K562 (cell line): ENCODE results near the gene TCF19. TPM values are rescaled to one million over a fixed set of nuclear protein-coding genes. Genes with fewer than 3 reads are reported as not detected.
A peak's percentile ranks its signal among the peaks of the same experiment; 100 is the strongest.

Experiments
- ADNP ChIP-seq: fragments of 200-800 bp; sonication (Bioruptor generic); IDR thresholded peaks from 2 replicates; pipeline ENCODE4 v1.6.1; 2016; ENCODE audit warnings: missing genetic modification characterization, missing compliant biosample characterization
- ATF7 ChIP-seq: fragments of 450-650 bp; IDR thresholded peaks from 2 replicates; pipeline ENCODE4 v1.7.1; 2014; ENCODE audit warnings: mild to moderate bottlenecking, moderate library complexity
- CHD2 ChIP-seq: IDR thresholded peaks from 2 replicates; pipeline ENCODE4 v1.6.1; 2011; ENCODE audit warnings: low read depth, low read length
- DDX20 ChIP-seq: fragments of 450-650 bp; IDR thresholded peaks from 2 replicates; pipeline ENCODE4 v1.6.1; 2016; ENCODE audit warnings: missing genetic modification characterization, low read depth, mild to moderate bottlenecking, missing compliant biosample characterization, moderate library complexity
- ESRRA ChIP-seq: fragments of 450-650 bp; IDR thresholded peaks from 2 replicates; pipeline ENCODE4 v1.6.1; 2014; ENCODE audit warnings: low read depth, mild to moderate bottlenecking, moderate library complexity, borderline replicate concordance
- HMG20B ChIP-seq: fragments of 250-450 bp; sonication (Bioruptor Pico); IDR thresholded peaks from 2 replicates; pipeline ENCODE4 v1.5.0; 2021; ENCODE audit warnings: mild to moderate bottlenecking
- MTA3 ChIP-seq: fragments of 450-650 bp; formaldehyde crosslinking; IDR thresholded peaks from 2 replicates; pipeline ENCODE4 v1.6.1; 2017; ENCODE audit warnings: mild to moderate bottlenecking, borderline replicate concordance
- POLR2AphosphoS5 ChIP-seq: IDR thresholded peaks from 2 replicates; pipeline ENCODE4 v1.6.1; 2011; ENCODE audit warnings: mild to moderate bottlenecking, low read depth, low read length, moderate library complexity; ENCODE audit not compliant: control insufficient read depth, insufficient read depth
- TRIM24 ChIP-seq, 2 experiments: fragments of 450-650 bp; IDR thresholded peaks; 2 replicates each; pipeline ENCODE4 v1.6.1; 2016
- ZNF143 ChIP-seq: sonication (generic); formaldehyde crosslinking; IDR thresholded peaks from 2 replicates; pipeline ENCODE4 v1.9.0; 2022; ENCODE audit warnings: mild to moderate bottlenecking, missing genetic modification reagents
- polyA plus RNA-seq, 8 experiments: library from polyadenylated mRNA; depleted of rRNA in 4 of 8; stranded (reverse) in 5 of 8; unstranded in 3 of 8; fragments of >200 nt; fragmentation: Nextera tagmentation in 2 of 8; fragmentation: Illumina TruSeq in 1 of 8; extraction: Ambion mirVana in 2 of 8; extraction: Trizol in 1 of 8; gene quantifications; 2 replicates each; pipeline versions ENCODE4 v1.2.1 to v1.2.3, GENCODE V29; 2011 to 2014; ENCODE audit warnings: inconsistent platforms in 1 of 8, missing spikeins in 1 of 8
- total RNA-seq, 7 experiments: library from RNA; depleted of rRNA in 6 of 7; stranded (reverse); fragments of >200 nt in 6 of 7; fragmentation: Illumina TruSeq in 2 of 7; extraction: Trizol in 2 of 7; gene quantifications; 2 replicates each; pipeline versions ENCODE4 v1.2.1 to v1.2.3, GENCODE V29; 2011 to 2021; ENCODE audit warnings: low replicate concordance in 1 of 7
- TF ChIP-seq, protein P1 (sequence below): fragments of 450-650 bp; IDR thresholded peaks from 2 replicates; pipeline ENCODE4 v1.6.1; 2016; ENCODE audit warnings: low read depth

The TCF19 gene
- total and polyA plus RNA-seq, 9 of the 15 experiments (the other 6 are each of a cell fraction or from before 2014, with no cell fraction given): 4.2 to 42.5 (median 25.7) TPM

DNA sequence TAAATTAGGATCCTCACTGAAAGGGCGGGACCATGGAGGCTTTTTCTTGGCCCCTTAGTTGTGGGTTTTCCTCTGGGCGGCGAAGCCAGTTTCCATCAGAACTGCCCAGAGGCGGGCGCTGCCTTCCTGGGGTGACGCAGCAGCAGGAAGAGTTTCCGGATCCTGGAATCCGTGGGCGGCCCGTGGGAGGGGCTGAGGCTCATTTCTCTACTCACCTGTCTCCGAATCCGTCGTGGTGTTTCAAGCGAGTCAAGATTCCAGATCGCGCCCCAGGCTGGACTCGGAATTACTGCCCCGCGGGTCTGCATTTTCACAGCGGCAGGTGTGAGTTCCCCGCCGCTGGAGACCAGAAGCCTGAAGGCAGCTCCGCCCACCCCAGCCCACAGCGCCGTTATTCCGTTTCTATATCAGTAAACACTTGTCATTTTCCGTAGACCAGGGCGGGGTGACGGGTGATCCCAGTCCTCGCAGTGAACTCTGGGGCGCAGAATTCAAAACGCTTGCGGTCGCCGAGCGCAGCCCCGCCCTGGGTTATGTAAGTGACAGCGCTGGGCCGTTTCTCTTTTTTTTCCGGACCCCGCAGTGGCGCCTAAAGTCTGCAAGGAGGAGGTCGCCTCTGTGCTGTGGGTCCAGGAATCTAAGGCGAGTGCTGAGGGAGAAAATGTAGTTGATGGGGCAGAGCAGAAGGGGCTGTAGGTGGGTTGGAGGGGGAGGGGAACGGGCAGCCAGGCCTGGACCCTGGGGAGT lies 39.3 kb downstream of the TCF19 start (continued):
- TF ChIP-seq DDX20 (tag) (no peak), ESRRA (peak; percentile 82; the same call in 1 of the 2 replicates), TRIM24 (IDR thresholded peaks at IDR 0.05) (peak in 1 of 2 experiments; percentile 81; a peak in 3 of 4 replicates), CHD2 (peak; percentile 13; the same call in 1 of the 2 replicates), ZNF143 (CRISPR knock-in tag) (peak; percentile 74), HMG20B (CRISPR knock-in tag) (peak; percentile 13; the same call in 1 of the 2 replicates), MTA3 (0 out of 2 replicates have a peak, but pooled peaks have one; percentile 61), ATF7 (peak; percentile 77), POLR2AphosphoS5 (peak; percentile 67), ADNP (tag) (0 out of 2 replicates have a peak, but pooled peaks have one; percentile 11)
- TF ChIP-seq, protein P1, sequence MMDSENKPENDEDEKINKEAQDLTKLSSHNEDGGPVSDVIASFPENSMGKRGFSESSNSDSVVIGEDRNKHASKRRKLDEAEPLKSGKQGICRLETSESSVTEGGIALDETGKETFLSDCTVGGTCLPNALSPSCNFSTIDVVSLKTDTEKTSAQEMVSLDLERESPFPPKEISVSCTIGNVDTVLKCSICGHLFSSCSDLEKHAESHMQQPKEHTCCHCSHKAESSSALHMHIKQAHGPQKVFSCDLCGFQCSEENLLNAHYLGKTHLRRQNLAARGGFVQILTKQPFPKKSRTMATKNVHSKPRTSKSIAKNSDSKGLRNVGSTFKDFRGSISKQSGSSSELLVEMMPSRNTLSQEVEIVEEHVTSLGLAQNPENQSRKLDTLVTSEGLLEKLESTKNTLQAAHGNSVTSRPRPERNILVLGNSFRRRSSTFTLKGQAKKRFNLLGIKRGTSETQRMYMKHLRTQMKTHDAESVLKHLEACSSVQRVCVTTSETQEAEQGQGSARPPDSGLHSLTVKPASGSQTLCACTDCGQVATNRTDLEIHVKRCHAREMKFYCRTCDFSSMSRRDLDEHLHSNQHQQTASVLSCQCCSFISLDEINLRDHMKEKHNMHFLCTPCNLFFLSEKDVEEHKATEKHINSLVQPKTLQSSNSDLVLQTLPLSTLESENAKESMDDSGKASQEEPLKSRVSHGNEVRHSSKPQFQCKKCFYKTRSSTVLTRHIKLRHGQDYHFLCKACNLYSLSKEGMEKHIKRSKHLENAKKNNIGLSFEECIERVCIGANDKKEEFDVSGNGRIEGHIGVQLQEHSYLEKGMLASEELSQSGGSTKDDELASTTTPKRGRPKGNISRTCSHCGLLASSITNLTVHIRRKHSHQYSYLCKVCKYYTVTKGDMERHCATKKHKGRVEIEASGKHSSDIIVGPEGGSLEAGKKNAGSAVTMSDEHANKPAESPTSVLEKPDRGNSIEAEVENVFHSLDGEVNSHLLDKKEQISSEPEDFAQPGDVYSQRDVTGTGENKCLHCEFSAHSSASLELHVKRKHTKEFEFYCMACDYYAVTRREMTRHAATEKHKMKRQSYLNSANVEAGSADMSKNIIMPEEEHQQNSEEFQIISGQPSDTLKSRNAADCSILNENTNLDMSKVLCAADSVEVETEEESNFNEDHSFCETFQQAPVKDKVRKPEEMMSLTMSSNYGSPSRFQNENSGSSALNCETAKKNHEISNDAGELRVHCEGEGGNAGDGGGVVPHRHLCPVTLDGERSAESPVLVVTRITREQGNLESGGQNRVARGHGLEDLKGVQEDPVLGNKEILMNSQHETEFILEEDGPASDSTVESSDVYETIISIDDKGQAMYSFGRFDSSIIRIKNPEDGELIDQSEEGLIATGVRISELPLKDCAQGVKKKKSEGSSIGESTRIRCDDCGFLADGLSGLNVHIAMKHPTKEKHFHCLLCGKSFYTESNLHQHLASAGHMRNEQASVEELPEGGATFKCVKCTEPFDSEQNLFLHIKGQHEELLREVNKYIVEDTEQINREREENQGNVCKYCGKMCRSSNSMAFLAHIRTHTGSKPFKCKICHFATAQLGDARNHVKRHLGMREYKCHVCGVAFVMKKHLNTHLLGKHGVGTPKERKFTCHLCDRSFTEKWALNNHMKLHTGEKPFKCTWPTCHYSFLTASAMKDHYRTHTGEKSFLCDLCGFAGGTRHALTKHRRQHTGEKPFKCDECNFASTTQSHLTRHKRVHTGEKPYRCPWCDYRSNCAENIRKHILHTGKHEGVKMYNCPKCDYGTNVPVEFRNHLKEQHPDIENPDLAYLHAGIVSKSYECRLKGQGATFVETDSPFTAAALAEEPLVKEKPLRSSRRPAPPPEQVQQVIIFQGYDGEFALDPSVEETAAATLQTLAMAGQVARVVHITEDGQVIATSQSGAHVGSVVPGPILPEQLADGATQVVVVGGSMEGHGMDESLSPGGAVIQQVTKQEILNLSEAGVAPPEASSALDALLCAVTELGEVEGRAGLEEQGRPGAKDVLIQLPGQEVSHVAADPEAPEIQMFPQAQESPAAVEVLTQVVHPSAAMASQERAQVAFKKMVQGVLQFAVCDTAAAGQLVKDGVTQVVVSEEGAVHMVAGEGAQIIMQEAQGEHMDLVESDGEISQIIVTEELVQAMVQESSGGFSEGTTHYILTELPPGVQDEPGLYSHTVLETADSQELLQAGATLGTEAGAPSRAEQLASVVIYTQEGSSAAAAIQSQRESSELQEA: peak; percentile 68; the same call in 1 of the 2 replicates
